AG04449 (cell line): ENCODE data around the gene PTAR1.

Source experiments
- CTCF ChIA-PET: fragments of 350-600 bp; formaldehyde crosslinking; extraction: SDS; loops from one replicate; lab custom pipeline; 2021; ENCODE audit warnings: antibody characterized with exemption; lab: Yijun Ruan, JAX
- POLR2A ChIA-PET: fragments of 400-600, 350-600 bp; formaldehyde crosslinking; extraction: SDS; loops from one replicate; lab custom pipeline; 2020; ENCODE audit warnings: antibody characterized with exemption, inconsistent platforms; lab: Yijun Ruan, JAX
- DNase-seq: peaks from one replicate; pipeline ENCODE4 v3.0.0-alpha.2; 2010; ENCODE audit warnings: low read depth, low spot score
- H3K4me3 ChIP-seq: 2 replicates; pipeline ENCODE4 v1.5.1; 2011; ENCODE audit warnings: low read depth, mild to moderate bottlenecking, control low read depth, low read length
- CTCF ChIP-seq: IDR thresholded peaks from one replicate; pipeline ENCODE4 v1.5.1; 2011; ENCODE audit warnings: mild to moderate bottlenecking, moderate library complexity, low read length, control low read depth, inconsistent platforms; ENCODE audit not compliant: insufficient read depth; ENCODE audit errors: missing control alignments

Gene PTAR1

GRCh38 chr9:69683927-69684326 lies 75.9 kb downstream of the PTAR1 start:
- no peak for TF ChIP-seq CTCF
- ChIA-PET CTCF (interaction anchor here (1.3 kb wide), 1 partner anchor 11 kb away, joined by 5 read pairs; no protein-coding TSS in a partner anchor), POLR2A (no interaction called here)
- no peak overlapping the region for H3K4me3 ChIP-seq
- no peak for DNase-seq

- POLR2A ChIA-PET = no interaction called here
- no peak overlapping the region for H3K4me3 ChIP-seq
- TF ChIP-seq CTCF = no peak
- CTCF ChIA-PET = no interaction called here
- DNase-seq = no peak
Observed at GRCh38 chr9:69678843-69679538, 80.8 kb downstream of the PTAR1 start.

- DNase-seq = no peak
- TF ChIP-seq CTCF = no peak
- H3K4me3 ChIP-seq = no peak overlapping the region
- ChIA-PET POLR2A (no interaction called here), CTCF (interaction anchor here (0.9 kb wide), 1 partner anchor 21 kb away, joined by 3 read pairs; no protein-coding TSS in a partner anchor)
Observed at GRCh38 chr9:69677931-69678330, 81.9 kb downstream of the PTAR1 start.

- ChIA-PET POLR2A (no interaction called here), CTCF (no interaction called here)
- no peak for DNase-seq
- no peak for TF ChIP-seq CTCF
- no peak overlapping the region for H3K4me3 ChIP-seq
Observed at GRCh38 chr9:69675563-69675962, 84.2 kb downstream of the PTAR1 start.

GRCh38 chr9:69674716-69675438 lies 84.9 kb downstream of the PTAR1 start:
- DNase-seq = peak; percentile 87
- POLR2A ChIA-PET = no interaction called here
- no peak overlapping the region for H3K4me3 ChIP-seq

More at GRCh38 chr9:69674716-69675438, 84.9 kb downstream of the PTAR1 start:
- TF ChIP-seq CTCF = no peak
- CTCF ChIA-PET = interaction anchor here (1.9 to 4.1 kb wide), 3 partner anchors 111 to 437 kb away, joined by 7 to 42 read pairs (median 20); no protein-coding TSS in a partner anchor
